GOT3 (cell line): ENCODE results near the gene CARD10.

Source experiments
- DNase-seq: peaks from one replicate; lab custom pipeline; 2025; ENCODE audit warnings: mixed read lengths; lab: John Stamatoyannopoulos, UW

The CARD10 gene

DNA sequence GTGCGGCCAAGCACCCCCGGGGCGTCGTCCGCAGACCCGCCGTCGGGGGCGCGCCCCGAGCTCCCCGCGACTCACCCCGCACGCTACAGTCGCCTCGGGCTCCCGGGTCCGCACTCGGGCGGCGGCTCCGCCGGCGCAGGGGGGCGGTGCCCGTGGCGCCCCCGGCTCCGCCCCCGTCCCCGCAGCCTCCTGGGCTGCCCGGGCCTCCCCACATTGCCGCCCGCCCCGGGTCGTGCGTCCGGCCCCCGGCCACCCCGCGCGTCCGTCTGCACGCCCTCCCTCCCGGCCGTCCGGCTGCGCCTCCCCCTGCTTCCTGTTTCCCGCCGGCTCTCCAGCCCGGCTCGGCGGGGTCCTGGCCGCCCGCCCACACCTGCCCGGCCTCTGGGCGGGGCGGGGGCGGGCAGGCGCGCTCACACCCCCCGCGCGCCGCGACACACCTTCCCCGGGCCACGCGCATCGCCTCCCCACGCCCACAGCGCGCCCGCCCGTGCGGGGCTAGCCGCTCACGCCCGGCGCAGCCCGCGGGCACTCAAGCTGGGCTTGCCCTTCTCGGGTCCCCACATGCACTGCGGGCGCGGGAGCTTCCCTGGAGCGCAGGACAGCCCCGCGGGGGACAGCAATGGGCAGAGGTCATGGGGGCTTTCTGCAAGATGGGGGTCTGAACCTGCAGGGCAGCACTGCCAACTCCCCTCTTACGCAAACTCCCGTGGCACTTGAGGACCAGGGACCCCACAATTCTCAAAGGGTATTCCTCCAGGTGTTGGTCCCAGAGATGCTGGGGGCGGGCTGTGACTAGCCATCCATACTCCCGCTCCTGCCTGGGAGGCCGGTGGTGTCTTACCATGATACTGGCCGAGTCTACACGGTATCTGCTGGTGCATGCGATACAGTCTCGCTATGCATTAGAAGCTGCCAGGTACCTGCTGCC lies at the start of gene CARD10:
TSS of gene CARD10 (minus strand) at position 148 of the 928 bp plus-strand sequence. CDS start 215 bp downstream, outside the sequence.
- no peak for DNase-seq

GRCh38 chr22:37568448-37569008 lies 49.3 kb upstream of the CARD10 start:
- DNase-seq = no peak

DNA sequence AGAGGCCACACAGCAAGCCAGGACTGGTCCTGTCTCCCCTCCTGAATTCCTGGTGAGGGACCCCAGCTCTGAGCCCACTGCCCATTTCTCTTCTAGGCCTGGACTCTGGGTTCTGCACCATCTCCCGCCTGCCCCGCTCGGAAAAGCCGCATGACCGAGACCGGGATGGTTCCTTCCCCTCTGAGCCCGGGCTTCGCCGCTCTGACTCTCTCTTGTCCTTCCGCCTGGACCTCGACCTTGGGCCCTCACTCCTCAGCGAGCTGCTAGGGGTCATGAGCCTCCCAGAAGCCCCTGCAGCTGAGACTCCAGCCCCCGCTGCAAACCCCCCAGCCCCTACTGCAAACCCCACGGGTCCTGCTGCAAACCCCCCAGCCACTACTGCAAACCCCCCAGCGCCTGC lies 48.8 kb upstream of the CARD10 start:
- no peak for DNase-seq

GRCh38 chr22:37566903-37567798 lies 47.9 kb upstream of the CARD10 start:
- no peak for DNase-seq

DNA sequence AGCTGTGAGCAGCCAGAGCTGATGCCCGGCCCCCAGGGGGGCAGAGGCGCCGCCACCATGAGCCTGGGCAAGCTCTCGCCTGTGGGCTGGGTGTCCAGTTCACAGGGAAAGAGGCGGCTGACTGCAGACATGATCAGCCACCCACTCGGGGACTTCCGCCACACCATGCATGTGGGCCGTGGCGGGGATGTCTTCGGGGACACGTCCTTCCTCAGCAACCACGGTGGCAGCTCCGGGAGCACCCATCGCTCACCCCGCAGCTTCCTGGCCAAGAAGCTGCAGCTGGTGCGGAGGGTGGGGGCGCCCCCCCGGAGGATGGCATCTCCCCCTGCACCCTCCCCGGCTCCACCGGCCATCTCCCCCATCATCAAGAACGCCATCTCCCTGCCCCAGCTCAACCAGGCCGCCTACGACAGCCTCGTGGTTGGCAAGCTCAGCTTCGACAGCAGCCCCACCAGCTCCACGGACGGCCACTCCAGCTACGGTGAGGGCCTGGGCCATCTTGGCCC lies 47.2 kb upstream of the CARD10 start:
- DNase-seq = no peak

- DNase-seq = no peak
Observed at GRCh38 chr22:37565830-37566229, 46.6 kb upstream of the CARD10 start.

- DNase-seq = no peak
Observed at GRCh38 chr22:37564111-37564711, 45.0 kb upstream of the CARD10 start.

DNA sequence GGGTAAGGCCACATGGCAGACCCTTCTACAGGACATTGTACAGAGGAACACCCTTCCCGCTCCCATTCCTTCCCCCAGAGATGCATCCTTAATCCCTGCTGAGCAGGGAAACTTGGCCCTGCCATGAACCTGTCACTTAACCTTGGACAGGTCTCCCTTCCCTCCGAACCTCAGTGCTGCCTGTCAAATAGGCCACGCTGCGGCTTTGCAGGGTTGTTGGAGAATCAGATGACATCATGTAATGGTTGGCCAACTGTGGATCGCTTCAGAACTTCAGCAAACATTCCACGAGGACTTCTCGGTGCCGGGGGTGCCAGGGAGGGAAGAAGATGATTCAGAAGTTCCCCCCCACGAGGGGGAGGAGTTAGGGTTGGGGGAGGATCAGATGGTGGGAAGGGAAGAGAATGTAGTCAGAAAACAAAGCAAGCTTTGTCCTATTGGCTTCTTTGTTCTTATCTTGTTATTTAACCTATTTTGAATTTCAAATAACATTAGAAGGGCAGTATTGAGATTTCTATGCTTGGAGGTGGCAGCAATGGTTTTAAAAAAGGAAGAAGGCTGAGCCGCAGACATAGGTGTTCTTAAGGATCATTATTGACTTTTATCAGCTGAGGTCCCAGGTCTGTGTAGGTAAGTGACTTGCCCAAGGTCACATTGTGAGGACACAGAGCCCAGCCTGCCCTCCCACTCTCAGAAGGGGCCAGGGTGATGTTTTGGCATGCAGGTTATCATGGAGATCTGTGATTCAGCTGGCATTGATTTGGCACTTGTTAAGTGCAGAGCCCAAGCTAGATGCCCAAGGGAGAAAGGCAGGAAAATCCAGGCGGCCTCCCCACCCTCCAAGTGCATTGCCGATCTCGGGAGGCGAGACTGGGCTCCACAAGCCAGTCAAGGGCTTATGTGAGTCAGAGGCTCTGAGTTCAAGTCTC lies 44.2 kb upstream of the CARD10 start:
- DNase-seq = peak; percentile 27

GRCh38 chr22:37562049-37562875 lies 43.0 kb upstream of the CARD10 start:
- no peak for DNase-seq

DNA sequence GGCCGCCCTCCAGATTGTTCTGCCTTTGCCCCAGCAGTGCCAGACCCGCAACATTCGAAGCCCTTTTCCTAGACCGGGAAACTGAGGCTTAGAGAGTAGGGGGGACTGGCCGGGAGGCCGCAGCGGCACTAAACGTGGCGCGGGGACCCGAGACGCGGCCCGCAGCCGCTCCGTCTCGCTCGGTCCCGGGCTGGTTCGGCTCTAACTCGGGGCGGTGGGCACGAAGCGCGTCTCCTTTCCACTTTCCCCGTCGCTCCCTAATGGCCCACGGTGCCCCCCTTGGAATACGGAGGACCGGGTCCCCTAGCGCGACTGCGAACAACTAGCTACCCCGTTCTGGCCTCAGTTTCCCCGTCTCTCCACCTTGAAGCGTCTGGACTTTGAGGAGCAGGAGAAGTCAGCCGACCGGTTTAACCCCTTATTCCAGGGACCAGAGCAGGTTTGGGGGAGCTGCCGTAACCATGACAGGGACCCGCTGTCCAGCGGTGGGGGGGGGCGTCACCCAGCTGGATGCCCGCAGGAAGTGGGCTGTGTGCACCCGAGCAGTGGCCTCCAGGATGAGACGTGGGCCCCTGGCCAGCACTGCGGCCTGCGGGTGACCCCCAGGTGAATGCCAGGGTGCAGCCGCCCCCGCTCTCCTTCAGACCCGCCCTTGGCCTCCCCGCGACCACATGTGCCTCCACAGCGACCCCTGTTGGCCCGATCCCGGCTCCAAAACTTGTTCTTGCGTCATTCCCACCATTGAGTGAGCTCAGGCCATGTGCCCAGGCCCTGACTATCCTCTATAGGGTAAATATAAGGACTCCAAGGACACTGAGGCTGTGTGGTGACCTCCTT lies 42.2 kb upstream of the CARD10 start:
- peak; percentile 30 for DNase-seq

- no peak for DNase-seq
Observed at GRCh38 chr22:37560608-37561211, 41.5 kb upstream of the CARD10 start.

- DNase-seq = no peak
Observed at GRCh38 chr22:37559901-37560607, 40.8 kb upstream of the CARD10 start, which contains the start of gene CDC42EP1. CDC42EP1 (plus strand) TSS chr22:37560480; CDS start chr22:37566350, 5,870 bp downstream.

- no peak for DNase-seq
Observed at GRCh38 chr22:37559521-37559900, 40.3 kb upstream of the CARD10 start.

DNA sequence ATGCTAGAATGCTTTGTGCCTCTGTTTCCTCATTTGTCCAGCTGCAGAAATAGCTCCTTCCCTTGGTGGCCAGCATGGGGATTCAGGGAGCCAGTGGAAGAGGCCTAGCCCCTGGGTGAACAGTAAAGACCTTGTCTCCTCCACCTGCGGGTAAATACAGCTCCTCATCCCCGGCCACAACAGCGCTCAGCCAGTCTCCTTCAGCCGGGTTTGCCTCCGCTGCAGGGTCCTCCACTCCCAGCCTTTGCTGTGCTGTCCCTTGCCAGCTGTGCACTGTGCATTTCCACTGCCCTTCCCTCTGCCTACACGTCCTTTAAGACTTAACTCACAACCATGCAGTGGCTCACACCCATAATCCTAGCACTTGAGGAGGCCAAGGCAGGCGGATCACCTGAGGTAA lies 39.6 kb upstream of the CARD10 start:
- no peak for DNase-seq

DNA sequence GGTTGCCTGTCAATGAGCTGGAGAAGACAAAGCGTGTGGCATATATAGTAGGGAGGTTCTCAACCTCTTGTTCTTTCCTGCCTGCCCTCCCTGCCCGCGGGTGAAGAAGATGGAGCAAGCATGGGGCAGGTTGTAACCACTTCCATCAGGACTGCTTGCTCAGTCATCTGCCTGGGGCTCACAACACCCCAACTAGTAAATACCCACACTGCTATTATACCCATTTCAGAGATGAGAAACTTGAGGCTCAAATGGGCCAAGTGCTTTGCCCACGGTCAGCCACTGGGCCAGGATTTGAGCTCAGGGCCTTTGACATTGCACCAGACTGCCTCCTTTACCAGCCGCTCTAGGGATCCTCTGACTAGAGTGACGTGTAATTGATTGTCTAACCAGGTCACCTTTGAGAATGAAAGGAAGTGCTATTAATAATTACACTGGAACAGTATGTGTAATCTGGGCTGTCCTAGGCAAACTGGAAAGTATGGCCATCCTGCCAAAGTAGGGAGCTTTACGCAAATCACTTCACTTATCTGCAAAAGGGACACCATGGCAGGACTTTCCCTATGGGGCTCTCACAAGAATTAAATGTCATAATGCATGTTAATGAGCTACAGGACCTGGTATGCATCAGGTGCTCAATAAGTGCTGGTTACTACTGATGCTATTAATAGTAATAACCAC lies 38.2 kb upstream of the CARD10 start:
- no peak for DNase-seq

GRCh38 chr22:37556710-37557109 lies 37.5 kb upstream of the CARD10 start:
- no peak for DNase-seq

GRCh38 chr22:37555029-37555428 lies 35.8 kb upstream of the CARD10 start:
- no peak for DNase-seq
